Right lobe of liver (tissue), 6 donors: ENCODE measurements around the gene LASP1. TPM values are rescaled to one million over a fixed set of nuclear protein-coding genes. Genes with fewer than 3 reads are reported as not detected.
A peak's percentile ranks its signal among the peaks of the same experiment; 100 is the strongest.
"Not testable (repeated sequence)": the region's sequence is repeated elsewhere in the genome, so short reads cannot be mapped to it uniquely, and the experiment has no call there.

ENCODE experiments used
- ATAC-seq, 4 donors: fragments of 200-7000 bp; cut with Tn5 transposase; one replicate each; pipeline ENCODE4 v1.9.1; 2020; ENCODE audit warnings: mild to moderate bottlenecking in 4 of 4, moderate library complexity in 4 of 4
- DNase-seq, 3 donors: peaks; one replicate each; pipeline ENCODE4 v3.0.0-alpha.2; 2020
- H3K27ac ChIP-seq, 3 donors: fragments of 200-600 bp; one replicate each; pipeline ENCODE4 v1.8.0; 2022
- H3K27me3 ChIP-seq, 2 donors: fragments of 200-600 bp; one replicate each; pipeline ENCODE4 v1.8.0; 2022
- H3K36me3 ChIP-seq, 4 donors: fragments of 200-600 bp; sonication (generic) in 1 of 4; one replicate each; pipeline versions ENCODE4 v1.5.1 to v1.8.0; 2017 to 2022; ENCODE audit warnings: control low read depth in 1 of 4
- H3K4me1 ChIP-seq, 4 donors: fragments of 200-600 bp; sonication (generic) in 1 of 4; one replicate each; pipeline versions ENCODE4 v1.5.1 to v1.8.0; 2017 to 2022; ENCODE audit warnings: control low read depth in 1 of 4
- H3K4me3 ChIP-seq, 3 donors: fragments of 200-600 bp; one replicate each; pipeline ENCODE4 v1.8.0; 2022
- H3K9me3 ChIP-seq, 4 donors: fragments of 200-600 bp; sonication (generic) in 1 of 4; one replicate each; pipeline versions ENCODE4 v1.5.1 to v1.8.0; 2017 to 2022; ENCODE audit warnings: control low read depth in 1 of 4
- POLR2A ChIP-seq: fragments of 450-650 bp; IDR thresholded peaks from one replicate; pipeline ENCODE4 v1.6.1; 2017; ENCODE audit warnings: antibody characterized with exemption, mild to moderate bottlenecking
- WGBS: methylation state at CpG from one replicate; pipeline ENCODE4 v1.1.6; 2018; ENCODE audit warnings: low coverage, low lambda C conversion rate; ENCODE audit not compliant: insufficient coverage; ENCODE audit errors: missing lambda C conversion rate; 5-methylcytosine and 5-hydroxymethylcytosine counted together
- intact Hi-C, 2 donors: fragments of 100-400 bp; cut with DNase I; formaldehyde crosslinking; loops; one replicate each; pipeline versions ENCODE4 v1.11.2 to v1.14.1; 2022
- total RNA-seq, 6 experiments: library from RNA; depleted of rRNA in 2 of 6; stranded (reverse); fragments of >200 nt in 2 of 6; fragmentation: NEBNext Ultra II Directional in 3 of 6; extraction: Animal tissue kit (Norgen Biotek cat#: 25700) in 3 of 6; gene quantifications; one replicate each; pipeline versions ENCODE4 v1.1.0 to v1.2.4, GENCODE V29; 2016 to 2023
- TF ChIP-seq, protein P1 (sequence below), 4 donors: fragments of 200-600 bp in 3 of 4; fragments of 450-650 bp in 1 of 4; IDR thresholded peaks; one replicate each; pipeline versions ENCODE4 v1.5.1 to v1.8.0; 2016 to 2022; ENCODE audit warnings: antibody characterized with exemption in 4 of 4, mild to moderate bottlenecking in 2 of 4
- donor health status: DM: no; HTN: yes; CAD: no.
- donor health status: DM: no; HTN: no; CAD: no.
- donor health status: DM: no; HTN: no; CAD: no.
- donor health status: DM: no; HTN: yes; CAD: no.
- donor health status: DM: no; HTN: yes; CAD: no.

LASP1 gene
- total RNA-seq, 6 experiments from 2014 or later = 52.2 to 124 (median 84.8) TPM

DNA sequence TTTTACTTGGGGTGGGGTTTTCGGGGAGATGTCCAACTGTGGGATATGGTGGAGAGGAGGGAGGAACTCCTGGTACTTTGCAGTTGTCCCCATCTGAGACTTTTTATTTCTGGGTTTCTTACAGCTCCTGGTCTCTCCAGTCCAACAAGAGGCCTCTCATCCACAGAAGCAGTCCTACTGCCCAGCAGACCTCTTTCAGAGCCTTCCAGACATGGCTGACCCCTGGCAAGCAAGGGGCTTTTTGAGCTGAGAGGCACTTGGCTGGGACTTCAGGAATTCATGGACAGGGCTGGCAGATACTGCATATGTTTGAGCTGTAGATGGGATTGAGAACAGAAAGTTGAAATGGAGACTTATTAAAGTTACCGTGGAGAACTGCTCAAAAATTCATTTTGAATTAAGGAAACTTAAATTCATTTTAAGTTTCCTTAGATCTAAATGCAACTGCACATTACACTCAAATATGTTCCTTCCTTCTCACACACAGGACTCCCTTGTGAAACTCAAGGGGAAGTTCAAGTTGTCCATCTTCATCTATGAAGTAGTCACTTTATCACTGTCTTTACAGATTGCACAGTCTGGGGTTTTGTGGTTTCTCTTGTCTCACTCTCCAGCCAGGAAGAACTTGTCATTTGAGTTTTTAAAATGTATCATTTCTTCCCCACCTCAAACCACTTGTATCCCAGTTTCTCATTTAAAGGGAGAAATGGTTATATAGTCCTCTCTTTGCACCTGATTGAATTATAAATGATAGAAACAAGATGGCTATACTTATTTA, 56.6 kb downstream of the LASP1 start:
- ATAC-seq = peak in 1 of 4 donors; percentile 21
- intact Hi-C loops = no loop called here
- TF ChIP-seq, protein P1, sequence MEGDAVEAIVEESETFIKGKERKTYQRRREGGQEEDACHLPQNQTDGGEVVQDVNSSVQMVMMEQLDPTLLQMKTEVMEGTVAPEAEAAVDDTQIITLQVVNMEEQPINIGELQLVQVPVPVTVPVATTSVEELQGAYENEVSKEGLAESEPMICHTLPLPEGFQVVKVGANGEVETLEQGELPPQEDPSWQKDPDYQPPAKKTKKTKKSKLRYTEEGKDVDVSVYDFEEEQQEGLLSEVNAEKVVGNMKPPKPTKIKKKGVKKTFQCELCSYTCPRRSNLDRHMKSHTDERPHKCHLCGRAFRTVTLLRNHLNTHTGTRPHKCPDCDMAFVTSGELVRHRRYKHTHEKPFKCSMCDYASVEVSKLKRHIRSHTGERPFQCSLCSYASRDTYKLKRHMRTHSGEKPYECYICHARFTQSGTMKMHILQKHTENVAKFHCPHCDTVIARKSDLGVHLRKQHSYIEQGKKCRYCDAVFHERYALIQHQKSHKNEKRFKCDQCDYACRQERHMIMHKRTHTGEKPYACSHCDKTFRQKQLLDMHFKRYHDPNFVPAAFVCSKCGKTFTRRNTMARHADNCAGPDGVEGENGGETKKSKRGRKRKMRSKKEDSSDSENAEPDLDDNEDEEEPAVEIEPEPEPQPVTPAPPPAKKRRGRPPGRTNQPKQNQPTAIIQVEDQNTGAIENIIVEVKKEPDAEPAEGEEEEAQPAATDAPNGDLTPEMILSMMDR (IDR thresholded peaks at IDR 0.05) = no peak
- no peak for TF ChIP-seq POLR2A
- Histone ChIP-seq H3K27me3 (no peaks in the 10 kb centered on the region), H3K27ac (no peak overlapping the region), H3K9me3 (no peaks in the 10 kb centered on the region), H3K36me3 (no peaks in the 10 kb centered on the region), H3K4me3 (no peak overlapping the region), H3K4me1 (peaks cover 0 to 13% (median 6%) of the 10 kb centered on the region in 4 donors)
- DNase-seq = no peak
- 55% methylated on average over 2 of the region's 2 CpGs for WGBS

- intact Hi-C loops, H3K36me3 ChIP-seq, DNase-seq, ATAC-seq, H3K4me1 ChIP-seq, H3K27me3 ChIP-seq, H3K9me3 ChIP-seq, H3K4me3 ChIP-seq, H3K27ac ChIP-seq: not testable (repeated sequence)
- no CpG with 5 or more reads among the region's 36 CpGs for WGBS
Observed at GRCh38 chr17:38930782-38931181, 60.9 kb downstream of the LASP1 start.

DNA sequence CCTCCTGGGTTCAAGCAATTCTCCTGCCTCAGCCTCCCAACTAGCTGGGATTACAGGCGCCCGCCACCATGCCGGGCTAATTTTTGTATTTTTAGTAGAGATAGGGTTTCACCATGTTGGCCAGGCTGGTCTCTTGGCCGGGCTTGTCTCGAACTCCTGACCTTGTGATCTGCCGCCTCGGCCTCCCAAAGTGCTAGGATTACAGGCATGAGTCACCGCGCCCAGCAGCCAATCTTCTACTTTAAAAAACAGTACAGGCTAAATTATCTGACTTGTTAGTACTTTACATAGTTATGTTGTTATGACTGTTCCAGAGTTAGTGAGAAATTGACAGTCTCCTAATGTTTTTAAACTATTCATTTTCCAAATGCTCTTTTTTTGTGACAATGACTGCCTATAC, 64.1 kb downstream of the LASP1 start:
- H3K27me3 ChIP-seq, H3K4me3 ChIP-seq, intact Hi-C loops, DNase-seq, H3K9me3 ChIP-seq, H3K36me3 ChIP-seq, ATAC-seq, H3K4me1 ChIP-seq, H3K27ac ChIP-seq: not testable (repeated sequence)
- 74% methylated on average over 7 of the region's 9 CpGs for WGBS

DNA sequence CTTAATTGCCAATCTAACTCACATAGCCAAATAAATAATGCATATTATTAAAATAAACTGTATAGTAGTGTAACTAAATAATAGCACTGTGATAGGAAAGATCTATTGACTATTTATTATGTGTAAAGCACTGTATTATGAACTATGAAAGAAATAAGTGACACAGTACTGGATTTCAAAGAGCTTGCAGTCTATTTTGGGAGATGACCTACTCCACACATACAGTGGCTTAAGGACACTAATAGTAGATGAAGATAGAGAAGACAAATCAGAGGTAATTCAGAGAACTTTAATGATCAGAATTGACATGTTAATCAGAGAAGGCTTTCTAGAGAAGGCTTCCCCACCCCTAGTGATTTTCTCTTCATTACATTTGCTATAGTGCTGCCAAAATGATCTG, 70.1 kb downstream of the LASP1 start:
- H3K36me3 ChIP-seq = no peaks in the 10 kb centered on the region
- H3K4me1 ChIP-seq = no peaks in the 10 kb centered on the region
- TF ChIP-seq, protein P1 (IDR thresholded peaks at IDR 0.05) = no peak
- TF ChIP-seq POLR2A = no peak
- intact Hi-C loops = no loop called here
- no peak overlapping the region for H3K4me3 ChIP-seq
- H3K27ac ChIP-seq = no peak overlapping the region
- no peaks in the 10 kb centered on the region for H3K9me3 ChIP-seq
- no peaks in the 10 kb centered on the region for H3K27me3 ChIP-seq
- DNase-seq = no peak
- no peak for ATAC-seq

- 90% methylated on average over 1 of the region's 1 CpG for WGBS
- no peak for TF ChIP-seq POLR2A
- TF ChIP-seq, protein P1 (IDR thresholded peaks at IDR 0.05) = no peak
- Histone ChIP-seq H3K4me1 (no peaks in the 10 kb centered on the region), H3K36me3 (no peaks in the 10 kb centered on the region), H3K4me3 (no peak overlapping the region), H3K27ac (no peak overlapping the region), H3K9me3 (no peaks in the 10 kb centered on the region), H3K27me3 (no peaks in the 10 kb centered on the region)
- ATAC-seq (no peak), DNase-seq (no peak)
- intact Hi-C loops = no loop called here
Observed at GRCh38 chr17:38940404-38940803, 70.5 kb downstream of the LASP1 start.
